DLD1 (cell line): ENCODE results near the gene ARID1B.

Source experiments
- in situ Hi-C: cut with HindIII; loops from 2 replicates; pipeline ENCODE4 v1.10.0; 2017; ENCODE audit warnings: low sequenced_read_pairs

The ARID1B gene

GRCh38 chr6:157194643-157195042 lies 417.5 kb downstream of the ARID1B start:
- in situ Hi-C loops, result no loop called here

DNA sequence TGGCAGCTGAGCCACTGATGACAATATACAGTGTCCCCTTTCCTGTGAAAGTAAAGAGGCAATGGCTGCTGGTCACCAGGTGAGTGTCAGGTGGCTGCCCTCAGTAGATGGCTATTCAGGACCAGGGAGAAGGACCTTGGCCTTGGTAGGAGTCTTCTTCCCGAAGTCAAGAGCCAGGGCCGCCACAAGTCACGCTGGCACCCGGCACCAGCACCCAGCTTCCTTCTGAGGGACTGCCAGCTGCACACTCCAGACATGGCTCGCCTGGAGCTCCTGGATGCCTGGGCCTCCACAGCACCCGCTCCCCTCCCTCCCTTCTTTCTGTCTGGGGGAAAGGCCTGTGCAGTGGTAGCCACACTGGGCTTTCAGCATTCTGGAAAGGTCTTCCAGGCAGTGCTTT lies 419.2 kb downstream of the ARID1B start:
- in situ Hi-C loops, result no loop called here

GRCh38 chr6:157198425-157199279 lies 421.5 kb downstream of the ARID1B start:
- in situ Hi-C loops, result no loop called here

GRCh38 chr6:157200117-157200516 lies 422.9 kb downstream of the ARID1B start:
- in situ Hi-C loops, result no loop called here

DNA sequence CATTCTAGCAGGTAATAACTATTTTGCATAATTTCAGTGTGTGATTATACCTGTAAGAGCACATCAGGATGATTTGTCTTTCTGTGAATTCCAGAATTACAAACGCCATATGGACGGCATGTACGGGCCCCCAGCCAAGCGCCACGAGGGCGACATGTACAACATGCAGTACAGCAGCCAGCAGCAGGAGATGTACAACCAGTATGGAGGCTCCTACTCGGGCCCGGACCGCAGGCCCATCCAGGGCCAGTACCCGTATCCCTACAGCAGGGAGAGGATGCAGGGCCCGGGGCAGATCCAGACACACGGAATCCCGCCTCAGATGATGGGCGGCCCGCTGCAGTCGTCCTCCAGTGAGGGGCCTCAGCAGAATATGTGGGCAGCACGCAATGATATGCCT lies 423.4 kb downstream of the ARID1B start:
- in situ Hi-C loops, result no loop called here

DNA sequence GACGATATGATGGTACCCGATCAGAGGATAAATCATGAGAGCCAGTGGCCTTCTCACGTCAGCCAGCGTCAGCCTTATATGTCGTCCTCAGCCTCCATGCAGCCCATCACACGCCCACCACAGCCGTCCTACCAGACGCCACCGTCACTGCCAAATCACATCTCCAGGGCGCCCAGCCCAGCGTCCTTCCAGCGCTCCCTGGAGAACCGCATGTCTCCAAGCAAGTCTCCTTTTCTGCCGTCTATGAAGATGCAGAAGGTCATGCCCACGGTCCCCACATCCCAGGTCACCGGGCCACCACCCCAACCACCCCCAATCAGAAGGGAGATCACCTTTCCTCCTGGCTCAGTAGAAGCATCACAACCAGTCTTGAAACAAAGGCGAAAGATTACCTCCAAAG lies 423.9 kb downstream of the ARID1B start:
- in situ Hi-C loops, result no loop called here

DNA sequence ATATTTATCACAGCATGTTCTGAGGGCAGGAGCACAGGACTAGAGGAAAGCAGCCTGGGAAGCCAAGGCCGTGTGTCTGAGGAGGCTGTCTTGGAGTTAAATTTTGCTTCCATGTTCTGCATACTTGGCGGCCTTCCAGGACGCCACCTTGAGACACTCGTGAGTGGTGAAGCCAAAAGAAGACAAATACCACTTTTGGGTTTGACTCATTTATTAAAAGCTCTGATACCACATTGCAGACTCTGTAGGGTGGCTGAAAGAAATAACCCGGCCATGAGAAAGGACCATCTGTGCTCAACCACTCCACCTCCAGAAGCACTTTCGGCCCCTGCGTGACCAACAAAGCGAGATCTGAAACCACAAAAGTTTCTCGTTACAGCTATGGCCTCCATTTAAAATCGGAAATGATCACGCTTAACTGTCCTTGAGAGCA lies 426.1 kb downstream of the ARID1B start:
- in situ Hi-C loops, result no loop called here

DNA sequence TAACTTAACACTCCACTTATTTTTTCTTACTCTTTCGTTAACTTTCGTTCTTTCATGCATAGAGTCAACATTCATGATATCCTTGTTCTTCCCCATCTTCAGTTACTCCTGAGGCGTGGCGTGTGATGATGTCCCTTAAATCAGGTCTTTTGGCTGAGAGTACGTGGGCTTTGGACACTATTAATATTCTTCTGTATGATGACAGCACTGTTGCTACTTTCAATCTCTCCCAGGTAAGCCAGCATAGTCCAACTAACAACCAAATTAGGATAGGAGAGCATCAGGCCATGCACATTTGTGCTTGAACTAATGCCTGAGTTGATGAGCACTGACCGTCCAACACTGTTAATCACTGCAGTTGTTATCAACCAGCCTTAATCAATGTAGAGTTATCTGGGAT lies 426.6 kb downstream of the ARID1B start:
- in situ Hi-C loops, result no loop called here

- in situ Hi-C loops, result no loop called here
Measured at GRCh38 chr6:157205473-157206358, 428.5 kb downstream of the ARID1B start.

DNA sequence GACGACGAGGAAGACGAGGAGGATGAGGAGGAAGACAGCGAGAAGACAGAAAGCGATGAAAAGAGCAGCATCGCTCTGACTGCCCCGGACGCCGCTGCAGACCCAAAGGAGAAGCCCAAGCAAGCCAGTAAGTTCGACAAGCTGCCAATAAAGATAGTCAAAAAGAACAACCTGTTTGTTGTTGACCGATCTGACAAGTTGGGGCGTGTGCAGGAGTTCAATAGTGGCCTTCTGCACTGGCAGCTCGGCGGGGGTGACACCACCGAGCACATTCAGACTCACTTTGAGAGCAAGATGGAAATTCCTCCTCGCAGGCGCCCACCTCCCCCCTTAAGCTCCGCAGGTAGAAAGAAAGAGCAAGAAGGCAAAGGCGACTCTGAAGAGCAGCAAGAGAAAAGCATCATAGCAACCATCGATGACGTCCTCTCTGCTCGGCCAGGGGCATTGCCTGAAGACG lies 429.2 kb downstream of the ARID1B start:
- in situ Hi-C loops, result no loop called here

DNA sequence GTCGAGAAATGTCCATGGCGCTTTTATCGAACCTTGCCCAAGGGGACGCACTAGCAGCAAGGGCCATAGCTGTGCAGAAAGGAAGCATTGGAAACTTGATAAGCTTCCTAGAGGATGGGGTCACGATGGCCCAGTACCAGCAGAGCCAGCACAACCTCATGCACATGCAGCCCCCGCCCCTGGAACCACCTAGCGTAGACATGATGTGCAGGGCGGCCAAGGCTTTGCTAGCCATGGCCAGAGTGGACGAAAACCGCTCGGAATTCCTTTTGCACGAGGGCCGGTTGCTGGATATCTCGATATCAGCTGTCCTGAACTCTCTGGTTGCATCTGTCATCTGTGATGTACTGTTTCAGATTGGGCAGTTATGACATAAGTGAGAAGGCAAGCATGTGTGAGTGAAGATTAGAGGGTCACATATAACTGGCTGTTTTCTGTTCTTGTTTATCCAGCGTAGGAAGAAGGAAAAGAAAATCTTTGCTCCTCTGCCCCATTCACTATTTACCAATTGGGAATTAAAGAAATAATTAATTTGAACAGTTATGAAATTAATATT lies 430.4 kb downstream of the ARID1B start:
- in situ Hi-C loops, result no loop called here

- in situ Hi-C loops, result no loop called here
Measured at GRCh38 chr6:157209865-157210530, 432.8 kb downstream of the ARID1B start.

DNA sequence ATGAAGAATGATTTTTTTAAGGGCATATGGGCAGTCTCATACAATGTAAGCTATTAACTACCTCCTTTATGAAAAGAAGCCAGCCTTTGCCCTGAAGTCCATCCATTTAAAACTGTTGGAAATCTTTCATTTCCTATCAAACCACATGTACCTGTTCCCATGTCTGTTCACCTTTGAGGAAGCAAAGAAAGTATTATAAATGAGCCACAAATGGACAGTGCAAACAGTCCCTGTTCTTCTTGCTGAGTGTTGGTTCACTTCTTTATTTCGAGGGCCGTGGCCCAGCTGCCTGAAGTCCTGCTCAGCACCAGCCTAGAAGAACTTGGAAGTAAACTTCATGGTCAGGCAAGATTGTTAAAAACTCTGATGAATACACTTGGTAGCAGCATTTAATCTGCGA lies 433.8 kb downstream of the ARID1B start:
- in situ Hi-C loops, result no loop called here

- in situ Hi-C loops, result no loop called here
Measured at GRCh38 chr6:157211603-157212455, 434.7 kb downstream of the ARID1B start.

DNA sequence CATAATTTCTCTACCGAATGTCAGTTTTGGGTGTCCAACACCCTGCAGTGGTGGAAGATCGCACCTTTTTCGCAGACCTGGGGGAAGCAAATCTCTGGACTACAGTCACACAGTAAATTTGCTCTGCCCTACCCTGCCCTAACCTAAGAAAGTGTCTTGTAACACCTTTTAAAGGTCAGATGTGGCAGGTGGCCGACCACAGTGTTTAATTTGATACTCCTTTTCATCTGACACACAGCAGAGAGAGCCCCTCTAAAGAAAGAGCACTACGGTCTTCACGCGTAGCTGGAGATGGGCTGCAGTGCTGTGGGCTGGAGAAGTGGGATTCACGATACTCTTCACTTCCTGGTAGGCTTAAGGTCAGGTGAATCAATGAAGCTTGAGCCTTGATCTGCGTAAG lies 436.2 kb downstream of the ARID1B start:
- in situ Hi-C loops, result no loop called here

GRCh38 chr6:157213907-157214565 lies 436.9 kb downstream of the ARID1B start:
- in situ Hi-C loops, result no loop called here

DNA sequence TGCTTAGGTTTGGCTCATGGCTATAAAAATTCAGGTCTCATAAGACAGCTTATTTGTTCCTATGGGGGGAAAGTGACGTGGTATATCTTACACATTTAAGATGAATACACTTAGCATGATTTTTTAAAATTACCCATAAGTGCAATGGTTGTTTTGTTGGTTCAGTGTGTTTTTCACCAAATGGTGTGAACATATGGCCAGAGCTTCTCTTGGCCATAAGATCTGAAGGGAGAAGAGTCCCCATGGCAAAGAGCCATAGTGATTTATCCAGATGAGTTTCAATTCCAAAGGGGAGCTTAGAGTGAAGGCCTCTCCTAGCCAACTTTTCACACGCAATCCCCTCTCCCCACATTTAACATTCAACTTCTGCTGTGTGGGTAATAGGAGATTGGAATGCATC lies 438.5 kb downstream of the ARID1B start:
- in situ Hi-C loops, result no loop called here

DNA sequence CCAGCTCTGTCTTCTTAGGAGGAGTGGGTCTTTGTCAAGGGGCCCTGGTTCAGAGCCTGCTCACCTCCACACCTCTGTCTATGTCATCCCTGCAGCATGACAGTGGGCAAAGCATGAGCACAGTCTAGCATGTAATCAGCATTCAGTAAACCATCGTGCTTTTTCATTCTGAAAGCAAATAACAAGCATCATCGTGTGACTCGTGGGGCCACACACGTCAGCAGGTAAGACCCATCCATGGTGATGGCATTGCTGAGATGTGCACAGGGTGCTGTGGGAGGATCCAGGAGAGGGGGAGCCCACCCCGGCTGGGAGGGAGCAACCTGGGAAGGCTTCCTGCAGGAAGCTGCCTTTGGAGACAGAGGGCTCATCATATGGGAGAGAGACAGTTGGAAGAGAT lies 439.4 kb downstream of the ARID1B start:
- in situ Hi-C loops, result no loop called here

- in situ Hi-C loops, result no loop called here
Measured at GRCh38 chr6:157217198-157217893, 440.2 kb downstream of the ARID1B start.
